ENCODE data around the gene LMOD1.

The LMOD1 gene

GRCh38 chr1:201895120-201895665, 51.2 kb downstream of the LMOD1 start:
- Mint-ChIP-seq H3K36me3 (no peaks in the 10 kb centered on the region), H3K9me3 (ENCODE audit: low read depth) (no peaks in the 10 kb centered on the region), H3K27me3 (peaks cover 21% of the 10 kb centered on the region), H3K4me1 (ENCODE audit: low read depth) (peaks cover 7% of the 10 kb centered on the region), H3K27ac (no peak overlapping the region), H3K4me3 (no peak overlapping the region)

DNA sequence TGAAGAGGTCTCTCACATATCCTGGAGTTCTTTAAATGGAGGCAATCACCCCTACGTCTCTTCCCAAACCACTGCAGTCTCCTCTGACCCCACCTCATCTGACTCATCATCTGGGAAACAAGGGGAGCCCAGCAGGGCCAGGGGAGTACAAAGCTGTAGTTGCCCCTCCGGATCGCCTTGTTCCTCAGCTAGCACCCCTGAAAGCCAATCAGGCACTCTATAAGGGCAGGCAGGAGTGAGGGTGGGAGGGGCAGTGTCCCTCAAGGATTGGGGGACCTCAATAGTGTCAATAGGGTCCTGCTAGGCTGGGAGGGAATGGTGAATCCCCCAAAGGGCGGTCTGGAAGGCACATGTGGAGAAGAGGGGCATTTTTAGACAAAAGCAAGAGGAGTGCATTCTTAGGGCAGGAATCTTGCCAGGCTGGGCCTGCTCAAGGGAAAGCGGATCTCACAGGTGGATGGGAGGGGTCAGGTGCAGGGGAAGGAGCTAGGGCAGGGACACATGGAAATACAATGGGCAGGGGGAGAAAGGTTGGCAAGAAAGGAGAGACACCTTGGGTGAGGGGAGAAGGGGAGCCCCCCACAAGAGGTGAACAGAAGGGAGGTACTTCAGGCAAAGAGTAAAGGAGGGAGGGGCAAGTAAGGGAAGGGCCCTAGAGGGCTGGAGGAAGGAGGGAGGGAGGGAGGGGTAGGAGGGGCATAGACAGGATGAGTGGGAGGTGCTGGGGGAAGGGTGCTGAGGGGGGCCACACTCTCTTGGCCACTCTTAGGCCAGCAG, 51.8 kb downstream of the LMOD1 start:
- H3K27ac Mint-ChIP-seq, result no peak overlapping the region
- no peak overlapping the region for H3K4me3 Mint-ChIP-seq
- peaks cover 10% of the 10 kb centered on the region for H3K4me1 Mint-ChIP-seq (ENCODE audit: low read depth)
- no peaks in the 10 kb centered on the region for H3K36me3 Mint-ChIP-seq
- H3K9me3 Mint-ChIP-seq (ENCODE audit: low read depth), result no peaks in the 10 kb centered on the region
- H3K27me3 Mint-ChIP-seq, result peaks cover 24% of the 10 kb centered on the region

- H3K27me3 Mint-ChIP-seq, result peaks cover 25% of the 10 kb centered on the region
These were observed 52.9 kb downstream of the LMOD1 start for GRCh38 chr1:201893431-201893830.

DNA sequence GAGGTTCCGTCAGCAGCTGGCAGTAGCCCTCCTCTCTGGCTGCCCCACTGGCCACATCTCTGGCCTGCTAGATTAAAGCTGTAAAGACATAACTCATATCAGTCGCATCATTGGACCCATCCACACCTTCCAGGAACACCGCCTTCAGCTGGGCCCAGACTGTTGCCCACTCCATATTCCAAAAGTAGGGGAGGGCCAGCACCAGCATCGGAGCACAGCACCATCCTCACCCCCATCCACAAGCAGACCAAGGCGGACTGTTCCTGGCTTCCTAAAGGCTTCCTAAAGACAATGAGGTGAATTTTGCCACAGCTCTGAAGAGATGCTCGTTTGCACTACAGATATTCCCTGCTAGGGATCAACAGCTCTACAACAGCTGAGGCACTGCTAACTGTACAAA, 54.1 kb downstream of the LMOD1 start:
- Mint-ChIP-seq H3K27me3 (peaks cover 25% of the 10 kb centered on the region), H3K4me1 (ENCODE audit: low read depth) (peaks cover 15% of the 10 kb centered on the region), H3K9me3 (ENCODE audit: low read depth) (no peaks in the 10 kb centered on the region), H3K27ac (no peak overlapping the region), H3K36me3 (no peaks in the 10 kb centered on the region), H3K4me3 (no peak overlapping the region)

More at GRCh38 chr1:201893431-201893830, 52.9 kb downstream of the LMOD1 start:
- Mint-ChIP-seq H3K36me3 (no peaks in the 10 kb centered on the region), H3K27ac (no peak overlapping the region), H3K9me3 (ENCODE audit: low read depth) (no peaks in the 10 kb centered on the region), H3K4me1 (ENCODE audit: low read depth) (peaks cover 12% of the 10 kb centered on the region), H3K4me3 (no peak overlapping the region)

DNA sequence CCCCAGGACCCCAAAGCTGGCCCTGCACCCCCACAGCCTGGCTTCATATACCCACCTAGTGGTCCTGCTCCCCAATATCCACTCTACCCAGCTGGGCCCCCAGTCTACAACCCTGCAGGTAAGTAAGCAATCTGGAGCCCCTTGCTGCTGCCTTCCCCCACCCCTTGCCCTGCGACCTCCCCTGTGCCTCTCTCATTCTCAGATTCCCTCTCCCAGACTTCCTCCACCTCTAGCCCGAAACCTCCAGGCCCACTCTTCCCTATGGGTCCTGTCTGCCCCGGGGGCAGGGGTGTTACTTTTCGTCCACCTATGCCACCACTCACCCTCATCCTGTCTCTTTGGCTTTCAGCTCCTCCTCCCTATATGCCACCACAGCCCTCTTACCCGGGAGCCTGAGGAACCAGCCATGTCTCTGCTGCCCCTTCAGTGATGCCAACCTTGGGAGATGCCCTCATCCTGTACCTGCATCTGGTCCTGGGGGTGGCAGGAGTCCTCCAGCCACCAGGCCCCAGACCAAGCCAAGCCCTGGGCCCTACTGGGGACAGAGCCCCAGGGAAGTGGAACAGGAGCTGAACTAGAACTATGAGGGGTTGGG, 54.8 kb downstream of the LMOD1 start:
- Mint-ChIP-seq H3K27ac (no peak overlapping the region), H3K27me3 (peaks cover 25% of the 10 kb centered on the region), H3K4me1 (ENCODE audit: low read depth) (peaks cover 15% of the 10 kb centered on the region), H3K36me3 (no peaks in the 10 kb centered on the region), H3K4me3 (no peak overlapping the region), H3K9me3 (ENCODE audit: low read depth) (no peaks in the 10 kb centered on the region)

DNA sequence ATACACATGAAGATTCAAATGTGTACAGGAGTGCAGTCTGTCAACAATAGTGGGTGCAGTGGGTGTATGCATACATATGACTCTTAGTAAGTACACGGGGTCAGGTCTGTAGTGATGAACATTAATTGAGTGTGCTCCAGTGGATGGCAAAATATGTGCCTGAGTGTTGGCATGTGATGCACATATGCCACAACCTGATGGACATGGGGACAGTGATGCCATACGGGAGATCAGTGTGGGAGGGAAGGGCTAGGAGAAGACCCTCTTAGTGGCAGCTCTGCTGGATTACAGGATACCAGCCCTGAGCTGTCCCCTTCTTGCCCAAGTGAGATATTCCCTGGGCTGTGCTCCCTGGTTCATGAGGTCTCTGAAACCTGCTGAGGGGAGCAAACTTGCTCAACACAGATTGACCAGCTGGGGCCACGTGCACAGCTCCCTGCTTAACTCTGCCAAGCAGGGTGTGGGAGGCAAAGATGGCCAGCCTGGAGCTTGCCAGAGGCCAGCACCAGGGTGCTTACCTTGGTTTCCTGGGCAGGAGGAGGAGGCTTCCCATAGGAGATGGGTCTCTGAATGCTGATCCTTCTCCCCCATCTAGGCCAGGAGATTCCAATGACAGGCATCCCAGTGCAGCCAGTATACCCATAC, 55.4 kb downstream of the LMOD1 start:
- no peak overlapping the region for H3K4me3 Mint-ChIP-seq
- H3K27ac Mint-ChIP-seq, result no peak overlapping the region
- H3K27me3 Mint-ChIP-seq, result peaks cover 25% of the 10 kb centered on the region
- no peaks in the 10 kb centered on the region for H3K36me3 Mint-ChIP-seq
- H3K9me3 Mint-ChIP-seq (ENCODE audit: low read depth), result no peaks in the 10 kb centered on the region
- peaks cover 10% of the 10 kb centered on the region for H3K4me1 Mint-ChIP-seq (ENCODE audit: low read depth)

GRCh38 chr1:201890223-201890622, 56.1 kb downstream of the LMOD1 start:
- Mint-ChIP-seq H3K27me3 (peaks cover 25% of the 10 kb centered on the region), H3K27ac (no peak overlapping the region), H3K36me3 (no peaks in the 10 kb centered on the region), H3K4me3 (peak overlapping the region; percentile 17), H3K9me3 (ENCODE audit: low read depth) (no peaks in the 10 kb centered on the region), H3K4me1 (ENCODE audit: low read depth) (peaks cover 9% of the 10 kb centered on the region)

DNA sequence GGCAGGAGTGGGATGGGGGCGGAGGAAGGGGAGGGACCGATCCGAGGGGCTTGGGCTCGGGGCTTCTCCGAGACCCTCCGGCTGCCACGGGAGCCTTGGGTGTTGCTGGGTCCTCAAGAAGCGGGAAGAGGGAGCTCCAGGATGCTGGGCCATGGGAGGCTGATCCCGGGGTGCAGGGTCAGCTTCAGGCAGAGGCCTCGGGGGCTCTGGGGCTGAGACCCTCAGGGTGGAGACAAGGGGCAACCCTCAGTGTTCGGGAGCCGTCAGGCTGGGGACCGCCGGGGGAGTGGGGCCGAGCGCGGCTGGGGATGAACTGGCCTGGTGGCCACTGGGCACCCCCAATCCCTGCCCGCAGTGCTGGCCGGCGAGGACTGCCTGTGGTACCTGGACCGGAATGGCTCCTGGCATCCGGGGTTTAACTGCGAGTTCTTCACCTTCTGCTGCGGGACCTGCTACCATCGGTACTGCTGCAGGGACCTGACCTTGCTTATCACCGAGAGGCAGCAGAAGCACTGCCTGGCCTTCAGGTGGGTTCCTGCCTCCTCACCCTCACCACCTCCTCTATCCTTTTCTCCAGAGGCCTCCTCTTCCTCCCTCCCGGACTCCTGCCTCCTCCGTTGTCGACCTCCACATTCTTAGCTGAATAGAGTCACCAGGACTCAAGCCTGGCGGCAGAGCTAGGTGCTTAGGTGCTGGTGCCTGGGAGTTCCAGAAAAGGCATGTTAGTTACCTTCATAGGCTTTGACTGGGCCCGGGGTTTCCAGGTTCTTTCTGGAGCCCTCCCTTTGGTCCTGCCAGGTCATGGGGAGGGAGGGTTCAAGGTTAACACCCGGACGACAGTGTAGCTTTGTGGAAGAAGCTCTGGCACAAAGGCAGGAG, 57.0 kb downstream of the LMOD1 start:
- no peaks in the 10 kb centered on the region for H3K9me3 Mint-ChIP-seq (ENCODE audit: low read depth)
- H3K4me1 Mint-ChIP-seq (ENCODE audit: low read depth), result peaks cover 9% of the 10 kb centered on the region
- H3K27me3 Mint-ChIP-seq, result peaks cover 25% of the 10 kb centered on the region

DNA sequence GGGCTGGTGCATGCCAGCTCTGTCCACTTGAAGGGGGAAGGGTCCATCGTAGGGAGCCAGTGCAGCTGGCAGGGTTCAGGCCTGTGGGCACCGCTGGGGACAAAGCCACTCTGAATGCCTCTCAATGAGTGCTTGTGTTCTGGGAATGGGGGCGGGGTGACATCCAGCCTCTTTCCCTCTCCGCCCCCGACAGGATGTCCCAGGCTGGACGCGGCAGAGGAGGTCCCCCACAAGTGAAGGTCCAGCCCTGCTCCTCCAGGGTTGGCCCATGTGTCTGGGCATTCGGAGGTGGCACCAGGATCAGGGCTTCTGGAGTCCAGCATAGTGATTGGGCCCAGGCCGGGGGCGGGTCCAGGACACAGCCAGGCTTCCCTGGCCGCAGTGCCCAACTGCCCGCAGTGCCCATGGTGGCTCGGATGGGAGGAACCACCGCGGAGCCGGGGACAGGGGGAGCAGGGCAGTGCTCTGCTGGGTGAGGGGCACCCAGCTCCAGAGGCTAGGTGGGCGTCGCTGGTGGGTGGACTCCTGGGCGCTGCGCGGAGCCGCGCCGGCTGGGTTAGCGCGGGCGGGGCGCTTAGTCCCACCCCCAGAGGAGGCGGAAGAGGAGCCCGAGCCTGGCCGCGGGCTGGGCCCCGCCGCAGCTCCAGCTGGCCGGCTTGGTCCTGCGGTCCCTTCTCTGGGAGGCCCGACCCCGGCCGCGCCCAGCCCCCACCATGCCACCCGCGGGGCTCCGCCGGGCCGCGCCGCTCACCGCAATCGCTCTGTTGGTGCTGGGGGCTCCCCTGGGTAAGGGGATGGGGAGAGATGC, 57.9 kb downstream of the LMOD1 start, which contains the start of gene SHISA4:
Gene SHISA4 (plus strand): TSS at position 617 of the 808 bp plus-strand sequence. CDS start 97 bp downstream, at position 714.
- Mint-ChIP-seq H3K36me3 (no peaks in the 10 kb centered on the region), H3K27me3 (peaks cover 21% of the 10 kb centered on the region), H3K9me3 (ENCODE audit: low read depth) (no peaks in the 10 kb centered on the region), H3K4me3 (peak within 1 kb of the TSS; percentile 87), H3K27ac (no peak within 1 kb of the TSS), H3K4me1 (ENCODE audit: low read depth) (peaks cover 11% of the 10 kb centered on the region)

More for the DNA sequence above, 57.0 kb downstream of the LMOD1 start:
- Mint-ChIP-seq H3K4me3 (peak overlapping the region; percentile 87), H3K27ac (no peak overlapping the region), H3K36me3 (no peaks in the 10 kb centered on the region)

DNA sequence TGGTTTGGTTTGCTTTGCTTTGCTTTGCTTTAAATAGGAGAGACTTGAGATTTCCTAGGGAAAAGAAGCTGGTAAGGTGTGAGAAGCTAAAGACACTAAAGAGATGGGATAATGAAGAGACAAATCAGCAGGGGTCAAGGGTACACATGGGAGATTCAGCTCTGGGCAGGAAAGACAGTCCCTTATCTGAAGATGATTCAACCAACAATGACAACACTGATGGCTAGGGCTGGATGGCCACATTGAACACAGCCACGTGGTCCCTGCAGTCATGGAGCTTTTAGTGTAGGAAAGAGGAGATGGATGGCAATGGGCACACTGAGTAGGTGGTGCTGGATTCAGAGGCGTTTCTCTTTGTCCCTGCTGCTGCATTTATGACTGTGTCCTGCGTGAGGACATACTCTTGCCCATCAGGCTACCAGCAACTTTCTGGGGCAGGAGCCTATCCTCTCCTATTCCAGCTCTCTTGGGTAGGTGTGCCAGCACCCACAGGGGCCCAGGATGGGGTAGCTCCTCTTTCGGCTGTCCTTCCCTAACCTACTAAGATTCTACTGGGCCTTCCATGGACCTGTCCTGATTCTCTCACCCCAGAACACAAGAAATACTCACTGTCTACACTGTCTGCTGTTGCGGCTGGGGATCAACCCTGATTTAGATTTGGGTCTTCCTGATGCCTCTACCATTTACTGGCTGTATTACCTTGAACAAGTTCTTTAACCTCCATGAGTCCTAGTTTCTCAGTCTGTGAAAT, 59.1 kb downstream of the LMOD1 start:
- Mint-ChIP-seq H3K4me3 (peak overlapping the region; percentile 48), H3K36me3 (no peaks in the 10 kb centered on the region), H3K9me3 (ENCODE audit: low read depth) (no peaks in the 10 kb centered on the region)

GRCh38 chr1:201886103-201886885, 60.1 kb downstream of the LMOD1 start:
- Mint-ChIP-seq H3K27ac (no peak overlapping the region), H3K36me3 (no peaks in the 10 kb centered on the region), H3K4me1 (ENCODE audit: low read depth) (peaks cover 13% of the 10 kb centered on the region), H3K4me3 (no peak overlapping the region), H3K27me3 (peaks cover 10% of the 10 kb centered on the region), H3K9me3 (ENCODE audit: low read depth) (no peaks in the 10 kb centered on the region)

More for the DNA sequence above, 59.1 kb downstream of the LMOD1 start:
- peaks cover 16% of the 10 kb centered on the region for H3K27me3 Mint-ChIP-seq
- peaks cover 13% of the 10 kb centered on the region for H3K4me1 Mint-ChIP-seq (ENCODE audit: low read depth)
- no peak overlapping the region for H3K27ac Mint-ChIP-seq

GRCh38 chr1:201885531-201886075, 60.7 kb downstream of the LMOD1 start:
- no peak overlapping the region for H3K27ac Mint-ChIP-seq
- no peak overlapping the region for H3K4me3 Mint-ChIP-seq
- H3K4me1 Mint-ChIP-seq (ENCODE audit: low read depth), result peaks cover 13% of the 10 kb centered on the region
- H3K36me3 Mint-ChIP-seq, result no peaks in the 10 kb centered on the region
- no peaks in the 10 kb centered on the region for H3K9me3 Mint-ChIP-seq (ENCODE audit: low read depth)
- H3K27me3 Mint-ChIP-seq, result peaks cover 8% of the 10 kb centered on the region

Measured in activated naive CD8-positive, alpha-beta T cell (primary cell).